PC-9 (cell line): ENCODE data around the gene CNIH3.

Source experiments
- EZH2 ChIP-seq: fragments of 200-600 bp; sonication (generic); IDR thresholded peaks from 2 replicates; pipeline ENCODE4 v1.8.0; 2017; ENCODE audit warnings: antibody characterized with exemption, low read depth
- TF ChIP-seq, protein P1 (sequence below): fragments of 200-600 bp; sonication (generic); conservative IDR thresholded peaks from 2 replicates; pipeline ENCODE4 v1.6.1; 2017; ENCODE audit warnings: mixed run types, antibody characterized with exemption, mild to moderate bottlenecking, moderate library complexity

DNA sequence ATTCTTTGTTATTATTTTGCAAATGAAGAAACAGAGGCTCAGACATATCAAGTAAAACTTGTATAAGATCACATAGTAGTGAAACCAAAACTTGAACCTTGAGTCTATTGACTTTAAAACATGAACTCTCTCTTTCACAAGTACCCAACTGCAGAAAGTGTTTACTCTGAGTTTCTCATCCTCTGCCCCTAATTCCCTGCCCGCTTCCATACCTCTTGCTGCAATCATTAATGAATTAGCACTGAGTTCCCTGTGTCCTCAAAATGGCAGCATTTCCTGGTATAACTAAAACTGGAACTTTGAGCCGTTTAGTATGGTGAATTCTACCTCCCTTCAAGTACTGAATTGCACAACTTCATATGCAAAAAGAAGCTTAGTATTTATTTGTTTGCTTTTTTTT is 165.7 kb downstream of the CNIH3 start:
- TF ChIP-seq, protein P1, sequence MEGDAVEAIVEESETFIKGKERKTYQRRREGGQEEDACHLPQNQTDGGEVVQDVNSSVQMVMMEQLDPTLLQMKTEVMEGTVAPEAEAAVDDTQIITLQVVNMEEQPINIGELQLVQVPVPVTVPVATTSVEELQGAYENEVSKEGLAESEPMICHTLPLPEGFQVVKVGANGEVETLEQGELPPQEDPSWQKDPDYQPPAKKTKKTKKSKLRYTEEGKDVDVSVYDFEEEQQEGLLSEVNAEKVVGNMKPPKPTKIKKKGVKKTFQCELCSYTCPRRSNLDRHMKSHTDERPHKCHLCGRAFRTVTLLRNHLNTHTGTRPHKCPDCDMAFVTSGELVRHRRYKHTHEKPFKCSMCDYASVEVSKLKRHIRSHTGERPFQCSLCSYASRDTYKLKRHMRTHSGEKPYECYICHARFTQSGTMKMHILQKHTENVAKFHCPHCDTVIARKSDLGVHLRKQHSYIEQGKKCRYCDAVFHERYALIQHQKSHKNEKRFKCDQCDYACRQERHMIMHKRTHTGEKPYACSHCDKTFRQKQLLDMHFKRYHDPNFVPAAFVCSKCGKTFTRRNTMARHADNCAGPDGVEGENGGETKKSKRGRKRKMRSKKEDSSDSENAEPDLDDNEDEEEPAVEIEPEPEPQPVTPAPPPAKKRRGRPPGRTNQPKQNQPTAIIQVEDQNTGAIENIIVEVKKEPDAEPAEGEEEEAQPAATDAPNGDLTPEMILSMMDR = no peak
- TF ChIP-seq EZH2 = no peak
